K562 (cell line): ENCODE results near the gene POU2F3. TPM values are rescaled to one million over a fixed set of nuclear protein-coding genes. Genes with fewer than 3 reads are reported as not detected.

Source experiments
- ATAC-seq: fragments of 200-7000 bp; cut with Tn5 transposase; 3 replicates; pipeline ENCODE4 v1.9.1; 2020; ENCODE audit warnings: moderate library complexity
- BruUV-seq: library from RNA; stranded (reverse); fragments of 400-500 nt; replicated peaks from 2 replicates; lab custom pipeline; 2021; lab: Mats Ljungman, UMichigan
- CTCF ChIA-PET: fragments of 300-600 bp; formaldehyde crosslinking; extraction: SDS; loops from one replicate; lab custom pipeline; 2021; ENCODE audit warnings: low intra/inter-chr PET ratio; lab: Yijun Ruan, JAX
- POLR2A ChIA-PET: fragments of 300-600, 350-650 bp; sonication (Branson Sonifier 250); formaldehyde crosslinking; extraction: SDS; loops from one replicate; lab custom pipeline; 2021; ENCODE audit warnings: antibody characterized with exemption, inconsistent platforms; lab: Yijun Ruan, JAX
- DNase-seq, 4 experiments: peaks; one replicate each; pipeline versions ENCODE4 v3.0.0 to v3.0.0-alpha.2; 2011 to 2018; ENCODE audit warnings: low spot score in 3 of 4, mixed read lengths in 3 of 4; ENCODE audit errors: extremely low read depth in 1 of 4
- FAIRE-seq: peaks from 2 replicates; lab custom pipeline; 2011; peaks lifted over from hg19 to GRCh38; lab: Jason Lieb, UNC
- H2AFZ ChIP-seq: 2 replicates; pipeline ENCODE4 v1.6.0; 2011; ENCODE audit warnings: low read depth, low read length, control low read depth, inconsistent platforms
- H3K27ac ChIP-seq: fragments of 200-600 bp; 3 replicates; pipeline ENCODE4 v1.8.0; 2011; ENCODE audit warnings: low read depth, mild to moderate bottlenecking, control low read depth, inconsistent platforms, low read length, moderate library complexity, mixed read lengths; ENCODE audit errors: extremely low read depth
- H3K27me3 ChIP-seq, 2 experiments: fragments of 300-600 bp in 1 of 2; 2 replicates in 1 of 2; 3 replicates in 1 of 2; pipeline versions ENCODE4 v1.6.0 to v1.8.0; 2011; ENCODE audit warnings: inconsistent platforms in 2 of 2, low read length in 2 of 2, mild to moderate bottlenecking in 1 of 2, mixed read lengths in 1 of 2, moderate library complexity in 1 of 2; ENCODE audit not compliant: control insufficient read depth in 2 of 2, insufficient read depth in 2 of 2
- H3K36me3 ChIP-seq: fragments of 300-600 bp; 3 replicates; pipeline ENCODE4 v1.8.0; 2011; ENCODE audit warnings: mild to moderate bottlenecking, low read length, inconsistent platforms; ENCODE audit not compliant: control insufficient read depth, insufficient read depth
- H3K4me1 ChIP-seq, 2 experiments: fragments of 200-600 bp in 1 of 2; replicated peaks in 1 of 2; 2 replicates in 1 of 2; 3 replicates in 1 of 2; pipeline versions ENCODE4 v1.5.1 to v1.8.0; 2011; ENCODE audit warnings: inconsistent platforms in 2 of 2, low read length in 2 of 2, mild to moderate bottlenecking in 1 of 2, mixed read lengths in 1 of 2, moderate library complexity in 1 of 2; ENCODE audit not compliant: control insufficient read depth in 2 of 2, insufficient read depth in 2 of 2
- H3K4me2 ChIP-seq: 2 replicates; pipeline ENCODE4 v1.6.1; 2011; ENCODE audit warnings: low read length, control low read depth, inconsistent platforms, mixed read lengths; ENCODE audit not compliant: insufficient read depth
- H3K4me3 ChIP-seq: fragments of 200-600 bp; sonication (generic), shearing (Covaris generic); 2 replicates; pipeline ENCODE4 v1.5.1; 2016; ENCODE audit warnings: control low read depth, inconsistent platforms
- H3K79me2 ChIP-seq: fragments of 200-600 bp; 3 replicates; pipeline ENCODE4 v1.8.0; 2011; ENCODE audit warnings: low read length, inconsistent platforms; ENCODE audit not compliant: control insufficient read depth, insufficient read depth
- H3K9ac ChIP-seq, 2 experiments: 2 replicates each; pipeline versions ENCODE4 v1.6.0 to v1.6.1; 2011; ENCODE audit warnings: low read depth in 2 of 2, low read length in 2 of 2, control low read depth in 1 of 2, inconsistent platforms in 1 of 2, mild to moderate bottlenecking in 1 of 2, mixed read lengths in 1 of 2; ENCODE audit not compliant: insufficient read depth in 1 of 2
- H3K9me1 ChIP-seq: one replicate; pipeline ENCODE4 v1.6.0; 2011; ENCODE audit warnings: inconsistent platforms, mild to moderate bottlenecking, low read length, moderate library complexity; ENCODE audit not compliant: control insufficient read depth, insufficient read depth
- H3K9me3 ChIP-seq: replicated peaks from 2 replicates; pipeline ENCODE4 v1.5.1; 2011; ENCODE audit warnings: low read depth, low read length, inconsistent platforms; ENCODE audit not compliant: control insufficient read depth, insufficient read depth
- H4K20me1 ChIP-seq: replicated peaks from 2 replicates; pipeline ENCODE4 v1.6.1; 2011; ENCODE audit warnings: low read length, inconsistent platforms, mixed read lengths; ENCODE audit not compliant: control insufficient read depth, insufficient read depth
- FOXJ2 ChIP-seq: fragments of 200-800 bp; sonication (Bioruptor generic); IDR thresholded peaks from 2 replicates; pipeline ENCODE4 v1.6.1; 2016; ENCODE audit warnings: missing genetic modification characterization, missing compliant biosample characterization
- GABPB1 ChIP-seq: sonication (generic); formaldehyde crosslinking; IDR thresholded peaks from 2 replicates; pipeline ENCODE4 v1.8.0; 2022; ENCODE audit warnings: mild to moderate bottlenecking, missing genetic modification reagents
- GATAD2A ChIP-seq: fragments of 450-650 bp; IDR thresholded peaks from 2 replicates; pipeline ENCODE4 v1.6.1; 2017
- KLF16 ChIP-seq: IDR thresholded peaks from 2 replicates; pipeline ENCODE4 v1.6.1; 2016; ENCODE audit warnings: antibody characterized with exemption
- MAX ChIP-seq: sonication (generic); formaldehyde crosslinking; IDR thresholded peaks from 2 replicates; pipeline ENCODE4 v1.9.0; 2022; ENCODE audit warnings: mild to moderate bottlenecking, missing genetic modification reagents
- PTBP1 ChIP-seq: fragments of 200-400 bp; formaldehyde crosslinking; IDR thresholded peaks from 2 replicates; pipeline ENCODE4 v1.6.1; 2017; ENCODE audit warnings: low read depth, low read length
- TCFL5 ChIP-seq: fragments of 250-450 bp; sonication (Bioruptor Pico); conservative IDR thresholded peaks from 2 replicates; pipeline ENCODE4 v1.6.1; 2021; ENCODE audit warnings: mild to moderate bottlenecking, moderate library complexity, matching md5 sums
- YY1 ChIP-seq, 3 experiments: IDR thresholded peaks; 2 replicates each; pipeline ENCODE4 v1.6.1; 2011; ENCODE audit warnings: low read length in 2 of 3, mild to moderate bottlenecking in 2 of 3, moderate library complexity in 2 of 3, borderline replicate concordance in 1 of 3, control low read depth in 1 of 3, low read depth in 1 of 3; ENCODE audit not compliant: insufficient read depth in 3 of 3, insufficient replicate concordance in 2 of 3, control insufficient read depth in 1 of 3, insufficient read length in 1 of 3; ENCODE audit errors: extremely low read depth in 1 of 3
- ZEB2 ChIP-seq: fragments of 450-650 bp; IDR thresholded peaks from 2 replicates; pipeline ENCODE4 v1.6.1; 2016
- ZNF717 ChIP-seq: fragments of 250-450 bp; sonication (Bioruptor Pico); IDR thresholded peaks from 2 replicates; pipeline ENCODE4 v1.5.0; 2021
- WGBS: fragments of 100-300 bp; shearing (Covaris generic); methylation state at CpG from one replicate; pipeline ENCODE4 v1.1.6; 2016; ENCODE audit warnings: low coverage, mixed read lengths; ENCODE audit not compliant: insufficient coverage; ENCODE audit errors: missing lambda C conversion rate; 5-methylcytosine and 5-hydroxymethylcytosine counted together
- in situ Hi-C: fragments of 300-500 bp; cut with MboI; formaldehyde crosslinking; loops from 4 replicates; pipeline ENCODE4 v1.15.0; 2018; ENCODE audit warnings: inconsistent platforms, mixed read lengths
- intact Hi-C: fragments of 100-400 bp; cut with micrococcal nuclease; formaldehyde crosslinking; loops from 2 replicates; pipeline ENCODE4 v1.14.2; 2022
- polyA plus RNA-seq, 8 experiments: library from polyadenylated mRNA; depleted of rRNA in 4 of 8; stranded (reverse) in 5 of 8; unstranded in 3 of 8; fragments of >200 nt; fragmentation: Nextera tagmentation in 2 of 8; fragmentation: Illumina TruSeq in 1 of 8; extraction: Ambion mirVana in 2 of 8; extraction: Trizol in 1 of 8; gene quantifications; 2 replicates each; pipeline versions ENCODE4 v1.2.1 to v1.2.3, GENCODE V29; 2011 to 2014; ENCODE audit warnings: inconsistent platforms in 1 of 8, missing spikeins in 1 of 8
- total RNA-seq, 7 experiments: library from RNA; depleted of rRNA in 6 of 7; stranded (reverse); fragments of >200 nt in 6 of 7; fragmentation: Illumina TruSeq in 2 of 7; extraction: Trizol in 2 of 7; gene quantifications; 2 replicates each; pipeline versions ENCODE4 v1.2.1 to v1.2.3, GENCODE V29; 2011 to 2021; ENCODE audit warnings: low replicate concordance in 1 of 7
- TF ChIP-seq, protein P1 (sequence below): fragments of 450-650 bp; IDR thresholded peaks from 2 replicates; pipeline ENCODE4 v1.6.1; 2018; ENCODE audit not compliant: partially characterized antibody
- TF ChIP-seq, protein P2 (sequence below), 3 experiments: fragments of 200-800 bp in 1 of 3; sonication (Bioruptor generic) in 1 of 3; sonication (generic) in 1 of 3; formaldehyde crosslinking in 1 of 3; IDR thresholded peaks; 2 replicates each; pipeline versions ENCODE4 v1.6.1 to v1.8.0; 2016 to 2022; ENCODE audit warnings: mild to moderate bottlenecking in 2 of 3, missing compliant biosample characterization in 2 of 3, missing genetic modification characterization in 2 of 3, missing genetic modification reagents in 1 of 3
- TF ChIP-seq, protein P3 (sequence below): fragments of 250-450 bp; sonication (Bioruptor Pico); IDR thresholded peaks from 2 replicates; pipeline ENCODE4 v1.8.0; 2021; ENCODE audit warnings: mild to moderate bottlenecking, moderate library complexity

Gene POU2F3
- total and polyA plus RNA-seq, 9 of the 15 experiments (the other 6 are each of a cell fraction or from before 2014, with no cell fraction given) = not detected

DNA sequence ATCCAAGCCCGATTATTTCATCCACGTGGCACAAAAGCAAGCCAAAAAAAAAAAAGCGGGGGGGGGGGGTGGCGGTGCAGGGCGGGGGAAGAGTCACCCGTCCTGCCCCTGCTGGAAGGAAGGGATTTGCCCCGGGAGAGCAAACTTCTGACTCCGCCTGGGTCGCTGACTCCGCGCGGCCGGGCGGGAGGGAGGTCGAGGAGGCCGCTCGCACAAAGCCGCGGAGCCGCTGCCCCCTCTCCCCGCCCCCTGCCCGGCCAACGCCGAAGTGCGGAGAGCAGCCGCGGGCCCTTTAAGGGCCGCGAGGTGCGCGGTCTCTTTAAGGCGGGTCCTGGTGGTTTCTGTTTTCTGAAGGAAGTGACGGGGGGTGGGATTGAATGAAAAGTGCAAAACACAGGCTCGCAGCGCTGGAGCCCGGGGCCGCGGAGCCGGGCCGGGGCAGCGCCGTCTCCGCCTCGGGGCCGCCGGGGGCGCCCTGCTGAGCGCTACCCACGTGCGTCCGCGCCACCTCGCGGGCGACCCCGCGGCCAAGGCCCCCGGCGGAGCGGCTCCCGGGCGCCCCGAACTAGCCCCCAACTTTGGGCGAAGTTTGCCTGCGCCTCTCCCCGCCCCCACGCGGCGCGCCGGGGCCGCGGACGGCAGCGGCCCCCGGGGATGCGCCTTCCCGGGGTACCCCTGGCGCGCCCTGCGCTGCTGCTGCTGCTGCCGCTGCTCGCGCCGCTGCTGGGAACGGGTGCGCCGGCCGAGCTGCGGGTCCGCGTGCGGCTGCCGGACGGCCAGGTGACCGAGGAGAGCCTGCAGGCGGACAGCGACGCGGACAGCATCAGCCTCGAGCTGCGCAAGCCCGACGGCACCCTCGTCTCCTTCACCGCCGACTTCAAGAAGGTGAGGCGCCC lies 29.1 kb upstream of the POU2F3 start, which contains the start of gene OAF:
Gene OAF (plus strand): TSS at position 407 of the 896 bp plus-strand sequence. CDS start 248 bp downstream, at position 655.
- peak within 1 kb of the TSS; percentile 58 for H3K4me3 ChIP-seq
- H3K9me3 ChIP-seq = no peaks in the 10 kb centered on the region
- H4K20me1 ChIP-seq = no peaks in the 10 kb centered on the region
- intact Hi-C loops = loop anchor here (10.0 kb wide), 1 partner anchor 856 kb away; no protein-coding TSS in a partner anchor
- DNase-seq (peak; percentile 74 to 88 (median 84)), FAIRE-seq (no peak), ATAC-seq (peak; percentile 84)
- H2AFZ ChIP-seq = peak within 1 kb of the TSS; percentile 90
- H3K27ac ChIP-seq = peak within 1 kb of the TSS; percentile 70
- BruUV-seq = no TSS peak
- H3K4me1 ChIP-seq = peaks cover 15 to 25% of the 10 kb centered on the region in 2 experiments; a peak in 4 of 5 replicates
- CTCF ChIA-PET = no interaction called here
- peak within 1 kb of the TSS; percentile 64 to 93 for H3K9ac ChIP-seq
- peaks cover 0 to 11% of the 10 kb centered on the region in 2 experiments; a peak in 2 of 5 replicates for H3K27me3 ChIP-seq
- 0 out of 3 replicates have a peak, but pooled peaks cover 3% of the 10 kb centered on the region for H3K36me3 ChIP-seq
- POLR2A ChIA-PET = interaction anchor here (0.6 kb wide), 1 partner anchor 30 kb away, joined by 3 read pairs; no protein-coding TSS in a partner anchor
- in situ Hi-C loops = no loop called here
- under 1% methylated on average over 44 of the region's 108 CpGs for WGBS
- peak within 1 kb of the TSS; percentile 64 for H3K4me2 ChIP-seq
- H3K79me2 ChIP-seq = peaks cover 4% of the 10 kb centered on the region; the same call in 1 of the 3 replicates
- H3K9me1 ChIP-seq = no peaks in the 10 kb centered on the region
- TF ChIP-seq ZEB2 (no peak), GATAD2A (no peak), TCFL5 (CRISPR knock-in tag) (no peak), YY1 (IDR thresholded peaks at IDR 0.05; ENCODE audit: borderline replicate concordance in 1 of 3, control insufficient read depth in 1 of 3, extremely low read depth in 1 of 3, insufficient read depth in 3 of 3, insufficient read length in 1 of 3, insufficient replicate concordance in 2 of 3, low read depth in 1 of 3, low read length in 2 of 3) (no peak), GABPB1 (CRISPR knock-in tag) (0 out of 2 replicates have a peak, but pooled peaks have one; percentile 34), PTBP1 (no peak), KLF16 (no peak), FOXJ2 (tag) (no peak), MAX (peak; percentile 25; the same call in 1 of the 2 replicates), ZNF717 (no peak)
- TF ChIP-seq, protein P1, sequence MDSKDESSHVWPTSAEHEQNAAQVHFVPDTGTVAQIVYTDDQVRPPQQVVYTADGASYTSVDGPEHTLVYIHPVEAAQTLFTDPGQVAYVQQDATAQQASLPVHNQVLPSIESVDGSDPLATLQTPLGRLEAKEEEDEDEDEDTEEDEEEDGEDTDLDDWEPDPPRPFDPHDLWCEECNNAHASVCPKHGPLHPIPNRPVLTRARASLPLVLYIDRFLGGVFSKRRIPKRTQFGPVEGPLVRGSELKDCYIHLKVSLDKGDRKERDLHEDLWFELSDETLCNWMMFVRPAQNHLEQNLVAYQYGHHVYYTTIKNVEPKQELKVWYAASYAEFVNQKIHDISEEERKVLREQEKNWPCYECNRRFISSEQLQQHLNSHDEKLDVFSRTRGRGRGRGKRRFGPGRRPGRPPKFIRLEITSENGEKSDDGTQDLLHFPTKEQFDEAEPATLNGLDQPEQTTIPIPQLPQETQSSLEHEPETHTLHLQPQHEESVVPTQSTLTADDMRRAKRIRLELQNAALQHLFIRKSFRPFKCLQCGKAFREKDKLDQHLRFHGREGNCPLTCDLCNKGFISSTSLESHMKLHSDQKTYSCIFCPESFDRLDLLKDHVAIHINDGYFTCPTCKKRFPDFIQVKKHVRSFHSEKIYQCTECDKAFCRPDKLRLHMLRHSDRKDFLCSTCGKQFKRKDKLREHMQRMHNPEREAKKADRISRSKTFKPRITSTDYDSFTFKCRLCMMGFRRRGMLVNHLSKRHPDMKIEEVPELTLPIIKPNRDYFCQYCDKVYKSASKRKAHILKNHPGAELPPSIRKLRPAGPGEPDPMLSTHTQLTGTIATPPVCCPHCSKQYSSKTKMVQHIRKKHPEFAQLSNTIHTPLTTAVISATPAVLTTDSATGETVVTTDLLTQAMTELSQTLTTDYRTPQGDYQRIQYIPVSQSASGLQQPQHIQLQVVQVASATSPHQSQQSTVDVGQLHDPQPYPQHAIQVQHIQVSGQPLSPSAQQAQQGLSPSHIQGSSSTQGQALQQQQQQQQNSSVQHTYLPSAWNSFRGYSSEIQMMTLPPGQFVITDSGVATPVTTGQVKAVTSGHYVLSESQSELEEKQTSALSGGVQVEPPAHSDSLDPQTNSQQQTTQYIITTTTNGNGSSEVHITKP = no peak
- TF ChIP-seq, protein P2, sequence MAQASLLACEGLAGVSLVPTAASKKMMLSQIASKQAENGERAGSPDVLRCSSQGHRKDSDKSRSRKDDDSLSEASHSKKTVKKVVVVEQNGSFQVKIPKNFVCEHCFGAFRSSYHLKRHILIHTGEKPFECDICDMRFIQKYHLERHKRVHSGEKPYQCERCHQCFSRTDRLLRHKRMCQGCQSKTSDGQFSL (CRISPR knock-in tag; IDR thresholded peaks at IDR 0.05) = no peak
- TF ChIP-seq, protein P2 (tag; IDR thresholded peaks at IDR 0.05) = peak in 1 of 2 experiments; percentile 95; a peak in 2 of 4 replicates
- TF ChIP-seq, protein P3, sequence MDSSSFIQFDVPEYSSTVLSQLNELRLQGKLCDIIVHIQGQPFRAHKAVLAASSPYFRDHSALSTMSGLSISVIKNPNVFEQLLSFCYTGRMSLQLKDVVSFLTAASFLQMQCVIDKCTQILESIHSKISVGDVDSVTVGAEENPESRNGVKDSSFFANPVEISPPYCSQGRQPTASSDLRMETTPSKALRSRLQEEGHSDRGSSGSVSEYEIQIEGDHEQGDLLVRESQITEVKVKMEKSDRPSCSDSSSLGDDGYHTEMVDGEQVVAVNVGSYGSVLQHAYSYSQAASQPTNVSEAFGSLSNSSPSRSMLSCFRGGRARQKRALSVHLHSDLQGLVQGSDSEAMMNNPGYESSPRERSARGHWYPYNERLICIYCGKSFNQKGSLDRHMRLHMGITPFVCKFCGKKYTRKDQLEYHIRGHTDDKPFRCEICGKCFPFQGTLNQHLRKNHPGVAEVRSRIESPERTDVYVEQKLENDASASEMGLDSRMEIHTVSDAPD (CRISPR knock-in tag) = no peak
